Caco-2 (cell line): ENCODE measurements around the gene CRMP1. TPM values are rescaled to one million over a fixed set of nuclear protein-coding genes. Genes with fewer than 3 reads are reported as not detected.
"Not testable (repeated sequence)": the region's sequence is repeated elsewhere in the genome, so short reads cannot be mapped to it uniquely, and the experiment has no call there.

ENCODE experiments used
- BruUV-seq: library from RNA; stranded (reverse); fragments of 400-500 nt; replicated peaks from 2 replicates; lab custom pipeline; 2021; lab: Mats Ljungman, UMichigan
- CTCF ChIA-PET: fragments of 300-600 bp; sonication (Branson Sonifier 250); formaldehyde crosslinking; loops from one replicate; lab custom pipeline; 2022; ENCODE audit warnings: antibody characterized with exemption; lab: Charles Lee
- POLR2A ChIA-PET: fragments of 300-600 bp; sonication (Branson Sonifier 250); formaldehyde crosslinking; loops from one replicate; lab custom pipeline; 2022; ENCODE audit warnings: antibody characterized with exemption; lab: Charles Lee
- DNase-seq, 2 experiments: peaks; one replicate each; pipeline versions ENCODE4 v3.0.0 to v3.0.0-alpha.2; 2020 to 2022
- H3K27me3 ChIP-seq: replicated peaks from 2 replicates; pipeline ENCODE4 v1.6.0; 2011; ENCODE audit warnings: low read length; ENCODE audit not compliant: control insufficient read depth, insufficient read depth
- H3K36me3 ChIP-seq: 2 replicates; pipeline ENCODE4 v1.5.1; 2011; ENCODE audit warnings: low read length; ENCODE audit not compliant: control insufficient read depth, insufficient read depth
- H3K4me1 ChIP-seq: fragments of 250-450 bp; sonication (Bioruptor Pico); 2 replicates; pipeline ENCODE4 v1.5.1; 2020; ENCODE audit warnings: mild to moderate bottlenecking
- H3K4me3 ChIP-seq: 2 replicates; pipeline ENCODE4 v1.5.1; 2011; ENCODE audit warnings: low read depth, mild to moderate bottlenecking, control low read depth, low read length
- H3K9me3 ChIP-seq: fragments of 250-450 bp; sonication (Bioruptor Pico); 2 replicates; pipeline ENCODE4 v1.5.1; 2020; ENCODE audit warnings: mild to moderate bottlenecking, moderate library complexity
- H3K27ac Mint-ChIP-seq: one replicate; pipeline ENCODE4 v1.8.0; 2022; ENCODE audit warnings: mixed read lengths; ENCODE audit not compliant: unreplicated experiment
- H3K27me3 Mint-ChIP-seq: one replicate; pipeline ENCODE4 v1.8.0; 2022; ENCODE audit warnings: mixed read lengths; ENCODE audit not compliant: insufficient read depth, unreplicated experiment
- H3K36me3 Mint-ChIP-seq: one replicate; pipeline ENCODE4 v1.8.0; 2022; ENCODE audit warnings: mild to moderate bottlenecking, mixed read lengths; ENCODE audit not compliant: insufficient read depth, unreplicated experiment
- H3K4me1 Mint-ChIP-seq: one replicate; pipeline ENCODE4 v1.8.0; 2022; ENCODE audit warnings: low read depth, mixed read lengths; ENCODE audit not compliant: unreplicated experiment
- H3K4me3 Mint-ChIP-seq: one replicate; pipeline ENCODE4 v1.8.0; 2022; ENCODE audit warnings: mild to moderate bottlenecking, moderate library complexity, mixed read lengths; ENCODE audit not compliant: unreplicated experiment
- H3K9me3 Mint-ChIP-seq: one replicate; pipeline ENCODE4 v1.8.0; 2022; ENCODE audit warnings: mixed read lengths; ENCODE audit not compliant: unreplicated experiment
- CTCF ChIP-seq, 2 experiments: fragments of 200-600 bp in 1 of 2; IDR thresholded peaks; 1 replicate in 1 of 2; 2 replicates in 1 of 2; pipeline versions ENCODE4 v1.5.1 to v1.8.0; 2011 to 2022; ENCODE audit warnings: antibody characterized with exemption in 1 of 2, control low read depth in 1 of 2, inconsistent platforms in 1 of 2, low read depth in 1 of 2, low read length in 1 of 2, mild to moderate bottlenecking in 1 of 2, moderate library complexity in 1 of 2; ENCODE audit not compliant: insufficient read depth in 1 of 2, severe bottlenecking in 1 of 2, unreplicated experiment in 1 of 2
- intact Hi-C: fragments of 100-400 bp; cut with micrococcal nuclease; formaldehyde crosslinking; loops from one replicate; pipeline ENCODE4 v1.10.0; 2022; ENCODE audit not compliant: unreplicated experiment
- total RNA-seq: library from RNA; stranded (reverse); gene quantifications from 2 replicates; pipeline ENCODE4 v1.2.3, GENCODE V29; 2022

Gene CRMP1
- total RNA-seq, 1 experiment from 2014 or later, result not detected

GRCh38 chr4:5842456-5842855, 50.4 kb downstream of the CRMP1 start:
- no TSS peak for BruUV-seq
- no peaks in the 10 kb centered on the region; the same call in 1 of the 2 replicates for H3K27me3 ChIP-seq
- Mint-ChIP-seq H3K9me3 (no peaks in the 10 kb centered on the region), H3K4me1 (no peaks in the 10 kb centered on the region), H3K27ac (no peak overlapping the region), H3K36me3 (no peaks in the 10 kb centered on the region), H3K27me3 (peaks cover 12% of the 10 kb centered on the region), H3K4me3 (no peak overlapping the region)
- POLR2A ChIA-PET, result no interaction called here
- H3K9me3 ChIP-seq, result no peaks in the 10 kb centered on the region
- no peak for DNase-seq
- H3K4me1 ChIP-seq, result no peaks in the 10 kb centered on the region
- H3K4me3 ChIP-seq, result no peak overlapping the region
- intact Hi-C loops, result no loop called here
- TF ChIP-seq CTCF (IDR thresholded peaks at IDR 0.05; ENCODE audit: insufficient read depth in 1 of 2, low read depth in 1 of 2, low read length in 1 of 2, severe bottlenecking in 1 of 2, unreplicated experiment in 1 of 2), result no peak
- H3K36me3 ChIP-seq, result no peaks in the 10 kb centered on the region
- CTCF ChIA-PET, result interaction anchor here (0.7 kb wide), 1 partner anchor 126 kb away, joined by 3 read pairs; no protein-coding TSS in a partner anchor

- intact Hi-C loops, result no loop called here
- no peak overlapping the region for H3K4me3 ChIP-seq
- no peaks in the 10 kb centered on the region; the same call in 1 of the 2 replicates for H3K27me3 ChIP-seq
- no peaks in the 10 kb centered on the region for H3K9me3 ChIP-seq
- ChIA-PET CTCF (no interaction called here), POLR2A (no interaction called here)
- BruUV-seq, result no TSS peak
- no peak for TF ChIP-seq CTCF (IDR thresholded peaks at IDR 0.05; ENCODE audit: insufficient read depth in 1 of 2, low read depth in 1 of 2, low read length in 1 of 2, severe bottlenecking in 1 of 2, unreplicated experiment in 1 of 2)
- DNase-seq, result no peak
- no peaks in the 10 kb centered on the region for H3K36me3 Mint-ChIP-seq
- H3K36me3 ChIP-seq, result no peaks in the 10 kb centered on the region
- no peaks in the 10 kb centered on the region for H3K9me3 Mint-ChIP-seq
- H3K4me1 ChIP-seq, result no peaks in the 10 kb centered on the region
- H3K4me1 Mint-ChIP-seq, result no peaks in the 10 kb centered on the region
- no peak overlapping the region for H3K4me3 Mint-ChIP-seq
- H3K27me3 Mint-ChIP-seq, result peaks cover 12% of the 10 kb centered on the region
- H3K27ac Mint-ChIP-seq, result no peak overlapping the region
Observed at GRCh38 chr4:5839751-5840674, 52.9 kb downstream of the CRMP1 start.

GRCh38 chr4:5839332-5839731, 53.6 kb downstream of the CRMP1 start:
- no peak overlapping the region for H3K4me3 ChIP-seq
- H3K36me3 Mint-ChIP-seq, result no peaks in the 10 kb centered on the region
- no peaks in the 10 kb centered on the region for H3K36me3 ChIP-seq
- no peak for TF ChIP-seq CTCF (IDR thresholded peaks at IDR 0.05; ENCODE audit: insufficient read depth in 1 of 2, low read depth in 1 of 2, low read length in 1 of 2, severe bottlenecking in 1 of 2, unreplicated experiment in 1 of 2)
- DNase-seq, result no peak
- H3K27me3 ChIP-seq, result no peaks in the 10 kb centered on the region; the same call in 1 of the 2 replicates
- H3K4me1 ChIP-seq, result no peaks in the 10 kb centered on the region
- intact Hi-C loops, result no loop called here
- H3K9me3 ChIP-seq, result no peaks in the 10 kb centered on the region
- H3K4me1 Mint-ChIP-seq, result no peaks in the 10 kb centered on the region
- H3K27me3 Mint-ChIP-seq, result peaks cover 12% of the 10 kb centered on the region
- no TSS peak for BruUV-seq
- H3K9me3 Mint-ChIP-seq, result no peaks in the 10 kb centered on the region
- POLR2A ChIA-PET, result no interaction called here
- CTCF ChIA-PET, result no interaction called here
- H3K27ac Mint-ChIP-seq, result no peak overlapping the region
- H3K4me3 Mint-ChIP-seq, result no peak overlapping the region

GRCh38 chr4:5837483-5837882, 55.4 kb downstream of the CRMP1 start:
- H3K36me3 ChIP-seq, H3K4me1 ChIP-seq, BruUV-seq, H3K36me3 Mint-ChIP-seq, H3K4me1 Mint-ChIP-seq, H3K9me3 Mint-ChIP-seq, H3K27me3 ChIP-seq, H3K27ac Mint-ChIP-seq, H3K9me3 ChIP-seq, DNase-seq, intact Hi-C loops, H3K4me3 Mint-ChIP-seq, CTCF ChIA-PET, H3K4me3 ChIP-seq, POLR2A ChIA-PET: not testable (repeated sequence)
- H3K27me3 Mint-ChIP-seq, result peaks cover 11% of the 10 kb centered on the region
